Keratinocyte (primary cell): ENCODE results near the gene MGAT4A. TPM values are rescaled to one million over a fixed set of nuclear protein-coding genes. Genes with fewer than 3 reads are reported as not detected.

Experiments used
- DNase-seq: peaks from one replicate; pipeline ENCODE4 v3.0.0-alpha.2; 2011; ENCODE audit warnings: low read depth, missing footprints, low spot score
- FAIRE-seq: peaks from 2 replicates; lab custom pipeline; 2011; peaks lifted over from hg19 to GRCh38; lab: Jason Lieb, UNC
- H2AFZ ChIP-seq: 2 replicates; pipeline ENCODE4 v1.6.0; 2012; ENCODE audit warnings: low read length, control low read depth, inconsistent platforms; ENCODE audit not compliant: control insufficient read depth
- H3K27ac ChIP-seq: 2 replicates; pipeline ENCODE4 v1.5.1; 2011; ENCODE audit warnings: low read length; ENCODE audit not compliant: control insufficient read depth, insufficient read depth
- H3K27me3 ChIP-seq: 3 replicates; pipeline ENCODE4 v1.6.0; 2011; ENCODE audit warnings: low read length; ENCODE audit not compliant: control insufficient read depth, insufficient read depth; ENCODE audit errors: extremely low read depth
- H3K36me3 ChIP-seq, 2 experiments: 2 replicates in 1 of 2; 3 replicates in 1 of 2; pipeline ENCODE4 v1.5.1; 2011; ENCODE audit warnings: low read length in 2 of 2, mild to moderate bottlenecking in 1 of 2; ENCODE audit not compliant: control insufficient read depth in 2 of 2, insufficient read depth in 2 of 2; ENCODE audit errors: extremely low read depth in 1 of 2
- H3K4me1 ChIP-seq: 3 replicates; pipeline ENCODE4 v1.5.1; 2011; ENCODE audit warnings: low read length; ENCODE audit not compliant: control insufficient read depth, insufficient read depth; ENCODE audit errors: extremely low read depth
- H3K4me2 ChIP-seq: 3 replicates; pipeline ENCODE4 v1.6.0; 2011; ENCODE audit warnings: low read depth, low read length; ENCODE audit not compliant: control insufficient read depth, insufficient read depth; ENCODE audit errors: extremely low read depth
- H3K4me3 ChIP-seq, 3 experiments: fragments of 200-600 bp in 1 of 3; sonication (generic) in 1 of 3; 2 replicates in 2 of 3; 3 replicates in 1 of 3; pipeline ENCODE4 v1.5.1; 2011 to 2016; ENCODE audit warnings: low read length in 3 of 3, mild to moderate bottlenecking in 3 of 3, control low read depth in 2 of 3, inconsistent platforms in 1 of 3, low read depth in 1 of 3, mixed read lengths in 1 of 3, mixed run types in 1 of 3, moderate library complexity in 1 of 3; ENCODE audit not compliant: control insufficient read depth in 2 of 3, insufficient read depth in 2 of 3; ENCODE audit errors: extremely low read depth in 1 of 3
- H3K79me2 ChIP-seq: 2 replicates; pipeline ENCODE4 v1.6.0; 2012; ENCODE audit warnings: low read length; ENCODE audit not compliant: control insufficient read depth, insufficient read depth
- H3K9ac ChIP-seq: 3 replicates; pipeline ENCODE4 v1.6.0; 2011; ENCODE audit warnings: low read length; ENCODE audit not compliant: control insufficient read depth, insufficient read depth; ENCODE audit errors: extremely low read depth
- H3K9me1 ChIP-seq: 3 replicates; pipeline ENCODE4 v1.6.0; 2011; ENCODE audit warnings: low read length; ENCODE audit not compliant: control insufficient read depth, insufficient read depth; ENCODE audit errors: extremely low read depth
- H3K9me3 ChIP-seq: 2 replicates; pipeline ENCODE4 v1.5.1; 2012; ENCODE audit warnings: low read depth, low read length; ENCODE audit not compliant: control insufficient read depth
- H4K20me1 ChIP-seq: 3 replicates; pipeline ENCODE4 v1.6.0; 2011; ENCODE audit warnings: low read length; ENCODE audit not compliant: control insufficient read depth, insufficient read depth; ENCODE audit errors: extremely low read depth
- EZH2 ChIP-seq: IDR thresholded peaks from one replicate; pipeline ENCODE4 v1.6.1; 2012; ENCODE audit warnings: inconsistent platforms, mild to moderate bottlenecking, low read length, moderate library complexity
- dilution Hi-C: fragments of 300-500 bp; cut with MboI; formaldehyde crosslinking; loops from one replicate; pipeline ENCODE4 v1.7.0; 2020; ENCODE audit warnings: low sequenced_read_pairs; ENCODE audit not compliant: extremely low pct_ligation_motif_present
- polyA plus RNA-seq, 5 experiments: library from polyadenylated mRNA; depleted of rRNA in 3 of 5; stranded (reverse) in 3 of 5; stranded (forward) in 1 of 5; unstranded in 1 of 5; fragments of >200 nt; gene quantifications; 1 replicate in 1 of 5; 2 replicates in 3 of 5; 3 replicates in 1 of 5; pipeline versions ENCODE4 v1.2.1 to v1.2.3, GENCODE V29; 2011 to 2012; ENCODE audit warnings: missing spikeins in 2 of 5, low read depth in 1 of 5, low replicate concordance in 1 of 5
- TF ChIP-seq, protein P1 (sequence below), 3 experiments: IDR thresholded peaks in 1 of 3; conservative IDR thresholded peaks in 1 of 3; optimal IDR thresholded peaks in 1 of 3; 2 replicates in 2 of 3; 3 replicates in 1 of 3; pipeline versions ENCODE3 to v1.5.1; 2011; ENCODE audit warnings: low read length in 3 of 3, mild to moderate bottlenecking in 3 of 3, moderate library complexity in 2 of 3, control low read depth in 1 of 3, inconsistent platforms in 1 of 3; ENCODE audit not compliant: insufficient read depth in 2 of 3; ENCODE audit errors: extremely low read depth in 1 of 3

Gene MGAT4A
- polyA plus RNA-seq, 1 donor (not counting 4 experiments of a cell fraction or from before 2014, with no cell fraction given): 0.81 TPM

- H3K4me1 ChIP-seq: no peaks in the 10 kb centered on the region
- no peak overlapping the region for H3K4me3 ChIP-seq
- H3K9ac ChIP-seq: no peak overlapping the region
- H3K9me3 ChIP-seq: no peaks in the 10 kb centered on the region
- no peaks in the 10 kb centered on the region for H4K20me1 ChIP-seq
- H3K27ac ChIP-seq: no peak overlapping the region
- H2AFZ ChIP-seq: no peak overlapping the region
- DNase-seq: no peak
- FAIRE-seq: no peak
- no peaks in the 10 kb centered on the region for H3K36me3 ChIP-seq
- no peaks in the 10 kb centered on the region for H3K9me1 ChIP-seq
- dilution Hi-C loops: no loop called here
- H3K4me2 ChIP-seq: no peak overlapping the region
- TF ChIP-seq EZH2: no peak
- H3K27me3 ChIP-seq: no peaks in the 10 kb centered on the region
- no peaks in the 10 kb centered on the region for H3K79me2 ChIP-seq
These were observed 47.2 kb downstream of the MGAT4A start for GRCh38 chr2:98683728-98684127.

- H3K4me2 ChIP-seq: no peak overlapping the region
- H3K4me3 ChIP-seq: no peak overlapping the region
- DNase-seq (no peak), FAIRE-seq (no peak)
- no peaks in the 10 kb centered on the region for H4K20me1 ChIP-seq
- no peaks in the 10 kb centered on the region for H3K4me1 ChIP-seq
- H3K9ac ChIP-seq: no peak overlapping the region
- no peaks in the 10 kb centered on the region for H3K79me2 ChIP-seq
- H3K27me3 ChIP-seq: no peaks in the 10 kb centered on the region
- H3K9me1 ChIP-seq: no peaks in the 10 kb centered on the region
- dilution Hi-C loops: no loop called here
- TF ChIP-seq, protein P1, sequence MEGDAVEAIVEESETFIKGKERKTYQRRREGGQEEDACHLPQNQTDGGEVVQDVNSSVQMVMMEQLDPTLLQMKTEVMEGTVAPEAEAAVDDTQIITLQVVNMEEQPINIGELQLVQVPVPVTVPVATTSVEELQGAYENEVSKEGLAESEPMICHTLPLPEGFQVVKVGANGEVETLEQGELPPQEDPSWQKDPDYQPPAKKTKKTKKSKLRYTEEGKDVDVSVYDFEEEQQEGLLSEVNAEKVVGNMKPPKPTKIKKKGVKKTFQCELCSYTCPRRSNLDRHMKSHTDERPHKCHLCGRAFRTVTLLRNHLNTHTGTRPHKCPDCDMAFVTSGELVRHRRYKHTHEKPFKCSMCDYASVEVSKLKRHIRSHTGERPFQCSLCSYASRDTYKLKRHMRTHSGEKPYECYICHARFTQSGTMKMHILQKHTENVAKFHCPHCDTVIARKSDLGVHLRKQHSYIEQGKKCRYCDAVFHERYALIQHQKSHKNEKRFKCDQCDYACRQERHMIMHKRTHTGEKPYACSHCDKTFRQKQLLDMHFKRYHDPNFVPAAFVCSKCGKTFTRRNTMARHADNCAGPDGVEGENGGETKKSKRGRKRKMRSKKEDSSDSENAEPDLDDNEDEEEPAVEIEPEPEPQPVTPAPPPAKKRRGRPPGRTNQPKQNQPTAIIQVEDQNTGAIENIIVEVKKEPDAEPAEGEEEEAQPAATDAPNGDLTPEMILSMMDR (optimal IDR thresholded peaks at IDR 0.05 in 1 of 3, IDR thresholded peaks at IDR 0.05 in 1 of 3, conservative IDR thresholded peaks at IDR 0.05 in 1 of 3; ENCODE audit: extremely low read depth in 1 of 3, insufficient read depth in 2 of 3, low read length in 3 of 3): no peak
- no peak for TF ChIP-seq EZH2
- no peak overlapping the region for H3K27ac ChIP-seq
- H3K36me3 ChIP-seq: no peaks in the 10 kb centered on the region
- H2AFZ ChIP-seq: no peak overlapping the region
- no peaks in the 10 kb centered on the region for H3K9me3 ChIP-seq
These were observed 54.2 kb downstream of the MGAT4A start for GRCh38 chr2:98676742-98677141.
